HG02588 (cell line): ENCODE data around the gene NBPF3.
"Not testable (repeated sequence)": the region's sequence is repeated elsewhere in the genome, so short reads cannot be mapped to it uniquely, and the experiment has no call there.

ENCODE experiments used
- ATAC-seq: cut with Tn5 transposase; IDR thresholded peaks from one replicate; pipeline ENCODE4 v1.9.1; 2021; ENCODE audit warnings: mild to moderate bottlenecking, moderate library complexity; ENCODE audit not compliant: unreplicated experiment

Gene NBPF3

DNA sequence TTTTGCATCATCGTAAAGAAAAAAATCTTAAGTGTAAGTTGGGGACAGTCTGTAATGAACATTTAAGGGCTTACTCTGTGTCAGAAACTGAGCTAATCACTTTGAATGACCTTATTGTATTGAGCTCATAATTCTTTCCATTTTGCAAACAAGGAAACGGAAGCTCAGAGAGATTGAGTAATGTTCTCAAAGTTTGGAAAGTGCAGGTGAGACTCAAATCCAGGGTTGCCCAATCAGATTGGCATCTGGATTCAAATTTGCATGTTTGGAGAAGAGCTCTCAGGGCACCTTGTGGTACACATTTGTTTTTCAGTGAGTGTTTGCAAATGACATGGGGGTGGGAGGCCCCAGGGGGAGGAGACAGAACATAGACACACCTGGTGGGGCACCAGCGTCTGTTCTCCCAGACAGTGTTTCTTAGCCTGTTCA, 77.2 kb downstream of the NBPF3 start:
- ATAC-seq: no peak

- no peak for ATAC-seq
Measured at GRCh38 chr1:21517660-21518480, 77.9 kb downstream of the NBPF3 start.

DNA sequence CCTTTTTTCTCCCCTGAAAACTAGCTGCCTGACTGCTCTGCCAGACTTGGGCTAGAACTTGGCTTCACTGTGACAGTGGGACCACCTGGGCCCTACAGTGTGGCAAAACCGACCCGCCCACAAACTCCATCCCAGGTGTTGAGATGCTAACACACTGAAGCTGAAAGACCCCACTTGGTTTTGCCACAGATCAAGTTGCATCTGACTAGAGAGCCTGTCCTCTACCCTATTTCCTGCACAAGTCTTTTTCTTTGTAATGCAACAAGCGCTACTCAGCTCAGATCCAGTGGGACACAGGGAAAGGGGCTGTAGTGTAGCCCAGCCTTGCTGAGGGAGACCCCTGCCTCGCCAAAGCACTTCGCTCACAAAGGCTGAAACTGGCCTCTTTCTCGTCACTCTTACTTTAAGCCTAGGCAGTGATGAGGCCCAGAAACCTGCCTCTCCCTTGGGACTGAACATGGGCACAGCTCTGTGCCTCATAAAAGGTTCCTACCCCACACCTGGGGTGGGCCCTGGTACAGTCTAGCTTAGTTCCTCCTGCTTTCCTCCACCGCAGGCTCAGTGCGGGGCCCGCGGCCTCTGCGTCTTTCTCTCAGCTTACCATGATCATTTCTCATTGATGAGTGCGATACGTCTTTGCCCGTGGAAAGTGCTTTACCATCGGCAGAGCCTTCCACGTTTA, 79.0 kb downstream of the NBPF3 start:
- ATAC-seq: no peak

DNA sequence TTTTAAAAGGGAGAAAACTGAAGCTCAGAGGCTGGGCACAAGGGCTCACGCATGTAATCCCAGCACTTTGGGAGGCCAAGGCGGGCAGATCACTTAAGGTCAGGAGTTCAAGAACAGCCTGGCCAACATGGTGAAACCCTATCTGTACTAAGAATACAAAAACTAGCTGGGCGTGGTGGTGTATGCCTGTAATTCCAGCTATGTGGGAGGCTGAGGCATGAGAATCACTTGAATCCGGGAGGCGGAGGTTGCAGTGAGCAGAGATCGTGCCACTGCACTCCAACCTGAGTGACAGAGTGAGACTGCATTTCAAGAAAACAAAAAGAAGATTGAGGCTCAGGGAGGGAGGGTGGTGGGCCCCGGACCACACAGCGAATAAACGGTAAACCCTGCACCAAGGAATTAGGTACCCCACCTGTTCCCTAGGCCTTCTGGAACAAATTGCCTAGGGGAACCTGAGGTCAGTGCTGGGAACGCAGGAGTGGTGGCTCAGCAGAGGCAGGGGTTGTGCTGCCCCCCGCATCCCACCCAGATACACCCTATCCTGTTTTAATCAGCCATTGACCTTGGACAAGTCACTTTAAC, 79.6 kb downstream of the NBPF3 start:
- not testable (repeated sequence) for ATAC-seq

DNA sequence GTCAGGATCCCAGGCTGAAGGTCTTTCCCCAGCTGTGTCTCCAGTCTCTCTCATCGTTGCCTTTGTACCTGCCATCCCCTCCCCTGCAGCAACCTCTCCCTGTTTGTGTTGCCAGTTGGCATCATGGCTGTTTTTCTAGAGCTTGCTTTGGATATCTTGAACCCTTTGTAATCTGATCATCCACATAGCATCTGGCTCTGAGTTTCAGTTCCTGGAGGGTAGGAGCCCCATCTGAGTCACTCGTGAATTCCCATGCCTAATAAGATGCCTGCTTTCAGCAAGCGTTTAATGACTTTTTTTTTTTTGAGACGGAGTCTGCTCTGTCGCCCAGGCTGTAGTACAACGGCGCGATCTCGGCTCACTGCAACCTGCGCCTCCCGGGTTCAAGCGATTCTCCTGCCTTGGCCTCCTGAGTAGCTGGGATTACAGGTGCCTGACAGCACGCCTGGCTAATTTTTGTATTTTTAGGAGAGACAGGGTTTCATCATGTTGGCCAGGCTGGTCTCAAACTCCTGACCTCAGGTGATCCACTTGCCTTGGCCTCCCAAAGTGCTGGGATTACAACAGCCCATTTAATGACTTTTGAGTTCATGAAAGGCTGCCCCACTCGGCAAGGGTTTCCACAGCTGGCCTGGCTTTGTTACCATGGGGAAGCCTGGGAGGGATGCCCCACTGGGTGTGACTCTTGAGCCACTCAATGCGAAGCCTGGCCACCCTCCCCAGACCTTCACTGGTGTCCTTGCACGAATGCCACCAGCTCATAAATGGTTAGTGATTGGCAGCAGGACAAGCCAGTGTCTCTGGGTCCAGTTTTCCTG, 81.2 kb downstream of the NBPF3 start:
- no peak for ATAC-seq

GRCh38 chr1:21521717-21522060, 81.8 kb downstream of the NBPF3 start:
- no peak for ATAC-seq

DNA sequence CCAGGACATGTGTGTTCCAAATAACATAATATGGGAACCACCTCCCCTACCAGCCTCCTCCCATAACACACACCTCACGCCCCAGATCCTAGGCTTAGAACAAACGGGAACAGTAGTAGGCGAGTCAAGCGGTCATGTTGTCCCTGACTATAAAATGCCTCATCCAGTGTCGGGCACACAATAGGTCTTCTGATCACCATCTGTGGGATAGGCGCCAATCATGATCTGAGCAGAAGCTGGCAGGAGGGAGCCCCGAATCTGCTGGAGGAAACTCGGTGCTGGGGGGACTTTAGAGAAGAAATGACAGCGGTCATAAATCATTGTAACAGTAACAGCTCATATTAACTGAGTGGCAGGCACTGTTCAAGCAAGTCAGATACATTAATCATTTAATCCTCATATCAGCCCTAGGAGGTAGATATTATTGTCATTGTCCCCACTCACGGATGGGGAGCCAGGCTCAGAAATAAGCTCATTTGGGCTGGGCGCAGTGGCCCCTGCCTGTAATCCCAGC, 82.6 kb downstream of the NBPF3 start:
- no peak for ATAC-seq

DNA sequence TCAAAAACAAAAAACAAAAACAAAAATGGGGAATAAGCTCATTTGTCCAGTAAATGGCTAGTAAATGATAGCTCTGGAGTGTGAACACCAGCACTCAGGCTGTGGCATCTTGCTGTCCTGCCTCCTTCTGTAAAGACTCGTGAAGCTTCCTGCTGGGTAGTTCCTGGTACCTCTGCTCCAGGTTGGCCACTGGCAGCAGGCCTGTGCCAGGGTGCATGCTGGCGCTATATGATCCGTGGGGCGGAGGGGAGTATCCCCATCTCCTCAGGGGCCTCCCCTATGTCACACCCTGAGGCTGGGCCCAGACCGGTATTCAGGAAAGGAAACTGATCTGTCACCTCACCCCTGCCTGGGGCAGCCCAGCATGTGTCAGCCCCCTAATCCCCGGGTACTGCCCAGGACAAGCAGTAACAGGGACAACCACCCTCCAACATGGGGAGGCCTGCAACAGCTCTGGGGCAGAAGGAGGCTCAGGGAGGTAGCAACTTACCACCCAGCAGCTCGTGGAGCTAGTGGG, 83.4 kb downstream of the NBPF3 start:
- no peak for ATAC-seq

- ATAC-seq: no peak
Measured at GRCh38 chr1:21524220-21524619, 84.3 kb downstream of the NBPF3 start.

DNA sequence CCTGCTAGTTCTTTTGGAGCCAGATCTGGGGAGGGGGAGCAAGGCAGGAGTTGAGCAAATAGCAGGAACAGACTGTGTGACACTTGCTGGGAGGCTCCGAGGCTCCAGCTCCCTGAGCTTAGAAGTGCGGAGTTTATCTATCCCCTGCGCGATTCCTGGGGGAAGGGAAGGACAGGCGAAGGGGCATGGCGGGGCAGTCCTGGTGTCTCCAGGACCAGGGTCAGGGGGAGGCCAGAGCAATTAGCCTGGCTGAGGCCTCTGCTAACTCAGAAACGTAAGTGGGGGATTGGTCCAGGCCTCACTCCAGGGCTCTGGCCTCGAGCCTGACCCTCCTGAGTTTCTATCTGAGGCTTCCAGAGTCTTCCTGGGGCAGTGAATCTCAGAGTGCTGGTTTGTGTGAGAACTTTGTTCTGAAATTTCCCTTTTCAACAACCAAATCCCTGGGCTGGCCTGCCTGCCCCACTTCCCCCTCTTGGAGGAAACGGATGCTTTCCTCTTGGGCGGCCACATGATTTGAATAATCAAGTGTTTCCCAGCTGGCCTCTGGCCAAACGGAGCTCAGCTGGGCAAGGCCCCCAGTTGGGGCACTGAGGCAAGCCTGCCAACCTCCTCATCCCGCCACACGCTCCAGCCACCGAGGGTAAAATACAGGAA, 84.9 kb downstream of the NBPF3 start:
- no peak for ATAC-seq

DNA sequence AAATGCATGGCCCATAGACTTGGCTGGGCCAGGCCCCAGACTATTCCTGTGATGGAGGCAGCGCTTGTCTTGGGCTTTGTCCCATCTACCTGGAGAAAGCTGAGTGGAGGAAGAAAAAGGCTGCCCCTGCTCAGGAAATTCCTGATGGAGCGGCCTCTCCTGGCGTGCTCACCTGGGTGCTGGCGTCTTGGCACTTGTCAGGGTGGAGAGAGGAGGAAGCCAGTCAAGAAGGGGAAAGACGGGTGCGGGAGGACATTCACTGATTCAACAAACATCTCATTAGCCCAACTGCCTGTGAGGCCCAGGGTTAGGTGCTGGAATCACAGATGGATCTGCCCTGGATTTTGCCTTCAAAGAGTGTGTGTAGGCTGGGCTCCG, 85.4 kb downstream of the NBPF3 start:
- no peak for ATAC-seq

- no peak for ATAC-seq
Measured at GRCh38 chr1:21526441-21526840, 86.5 kb downstream of the NBPF3 start.

- ATAC-seq: no peak
Measured at GRCh38 chr1:21530368-21531016, 90.6 kb downstream of the NBPF3 start.

DNA sequence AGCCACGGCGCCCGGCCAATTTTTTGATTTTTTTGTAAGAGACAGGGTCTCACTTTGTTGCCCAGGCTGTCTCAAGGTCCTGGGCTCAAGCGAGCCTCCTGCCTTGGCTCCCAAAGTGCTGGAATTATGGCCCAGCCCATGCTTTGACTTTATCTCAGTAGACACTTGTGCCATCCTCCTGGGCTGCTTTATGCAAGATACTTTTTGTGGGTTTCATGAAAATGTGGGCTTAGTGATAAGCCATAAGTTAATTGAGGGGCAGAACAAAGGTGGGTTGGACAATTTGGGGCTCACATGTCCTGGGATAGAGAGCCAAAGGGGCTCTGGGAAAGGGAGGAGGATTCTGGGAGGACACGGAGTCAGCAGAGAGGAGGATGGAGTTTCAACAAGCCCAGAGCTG, 91.3 kb downstream of the NBPF3 start:
- ATAC-seq: no peak

- no peak for ATAC-seq
Measured at GRCh38 chr1:21532496-21532895, 92.6 kb downstream of the NBPF3 start.

GRCh38 chr1:21532992-21533534, 93.1 kb downstream of the NBPF3 start:
- no peak for ATAC-seq

- no peak for ATAC-seq
Measured at GRCh38 chr1:21534146-21534545, 94.2 kb downstream of the NBPF3 start.
